MM.1S (cell line): Measurements from ENCODE around the gene TMEM179.

Experiments
- DNase-seq: peaks from one replicate; pipeline ENCODE4 v3.0.0-alpha.2; 2015
- H2AFZ ChIP-seq: fragments of 300-600 bp; sonication (generic); 2 replicates; pipeline ENCODE4 v1.6.0; 2016; ENCODE audit warnings: antibody characterized with exemption, low read length
- H3F3A ChIP-seq: fragments of 300-600 bp; sonication (generic); 2 replicates; pipeline ENCODE4 v1.6.1; 2016; ENCODE audit warnings: mild to moderate bottlenecking, antibody characterized with exemption, low read length, moderate library complexity, mixed read lengths; ENCODE audit not compliant: insufficient read depth
- H3K27ac ChIP-seq: fragments of 300-600 bp; sonication (generic); 2 replicates; pipeline ENCODE4 v1.5.1; 2016; ENCODE audit warnings: mild to moderate bottlenecking, low read length
- H3K27me3 ChIP-seq: fragments of 300-600 bp; sonication (generic); replicated peaks from 2 replicates; pipeline ENCODE4 v1.6.0; 2016; ENCODE audit warnings: low read length; ENCODE audit not compliant: insufficient read depth
- H3K36me3 ChIP-seq: fragments of 300-600 bp; sonication (generic); replicated peaks from 2 replicates; pipeline ENCODE4 v1.6.1; 2016; ENCODE audit warnings: mild to moderate bottlenecking, low read length, mixed read lengths; ENCODE audit not compliant: insufficient read depth
- H3K4me1 ChIP-seq: fragments of 300-600 bp; sonication (generic); 2 replicates; pipeline ENCODE4 v1.6.1; 2016; ENCODE audit warnings: low read length, mixed read lengths
- H3K4me2 ChIP-seq: fragments of 300-600 bp; sonication (generic); 2 replicates; pipeline ENCODE4 v1.6.0; 2016; ENCODE audit warnings: low read depth, low read length
- H3K4me3 ChIP-seq: fragments of 300-600 bp; sonication (generic); 2 replicates; pipeline ENCODE4 v1.5.1; 2016; ENCODE audit warnings: low read length, mixed read lengths
- H3K79me2 ChIP-seq: fragments of 300-600 bp; sonication (generic); 2 replicates; pipeline ENCODE4 v1.6.1; 2016; ENCODE audit warnings: mixed run types, low read length, mixed read lengths
- H3K9ac ChIP-seq: fragments of 300-600 bp; sonication (generic); 2 replicates; pipeline ENCODE4 v1.6.1; 2016; ENCODE audit warnings: low read length, mixed read lengths
- H3K9me2 ChIP-seq: fragments of 300-600 bp; sonication (generic); replicated peaks from 2 replicates; pipeline ENCODE4 v1.6.1; 2016; ENCODE audit warnings: mild to moderate bottlenecking, low read length, mixed read lengths; ENCODE audit not compliant: insufficient read depth
- H3K9me3 ChIP-seq: fragments of 300-600 bp; sonication (generic); replicated peaks from 2 replicates; pipeline ENCODE4 v1.6.1; 2016; ENCODE audit warnings: mild to moderate bottlenecking, low read length, mixed read lengths; ENCODE audit not compliant: insufficient read depth
- H4K20me1 ChIP-seq: fragments of 300-600 bp; sonication (generic); 2 replicates; pipeline ENCODE4 v1.6.1; 2016; ENCODE audit warnings: mild to moderate bottlenecking, low read length, moderate library complexity, mixed read lengths; ENCODE audit not compliant: insufficient read depth
- CTCF ChIP-seq: fragments of 300-600 bp; sonication (generic); IDR thresholded peaks from 2 replicates; pipeline ENCODE4 v1.5.1; 2016; ENCODE audit warnings: antibody characterized with exemption, low read length, mixed read lengths
- EZH2 ChIP-seq: fragments of 300-600 bp; sonication (generic); optimal IDR thresholded peaks from 2 replicates; pipeline ENCODE3; 2017; ENCODE audit warnings: low read depth, mild to moderate bottlenecking, antibody characterized with exemption, low read length, mixed read lengths
- EZH2phosphoT487 ChIP-seq: fragments of 300-600 bp; sonication (generic); IDR thresholded peaks from 2 replicates; pipeline ENCODE4 v1.6.1; 2018; ENCODE audit warnings: antibody characterized with exemption, low read length

TMEM179 gene

GRCh38 chr14:104572024-104572626 lies 32.4 kb downstream of the TMEM179 start:
- no peak for DNase-seq
- Histone ChIP-seq H3F3A (no peaks in the 10 kb centered on the region), H3K27ac (no peak overlapping the region), H3K4me3 (no peak overlapping the region), H2AFZ (no peak overlapping the region), H4K20me1 (no peaks in the 10 kb centered on the region), H3K4me1 (no peaks in the 10 kb centered on the region), H3K79me2 (no peaks in the 10 kb centered on the region), H3K4me2 (no peak overlapping the region), H3K27me3 (peaks cover 26% of the 10 kb centered on the region), H3K9me3 (no peaks in the 10 kb centered on the region), H3K9ac (no peak overlapping the region), H3K9me2 (no peaks in the 10 kb centered on the region), H3K36me3 (no peaks in the 10 kb centered on the region)
- no peak for TF ChIP-seq CTCF
- TF ChIP-seq EZH2 = no peak
- no peak for TF ChIP-seq EZH2phosphoT487

GRCh38 chr14:104571246-104571645 lies 33.3 kb downstream of the TMEM179 start:
- Histone ChIP-seq H3K4me2 (no peak overlapping the region), H3F3A (no peaks in the 10 kb centered on the region), H2AFZ (no peak overlapping the region), H3K4me1 (no peaks in the 10 kb centered on the region), H3K36me3 (no peaks in the 10 kb centered on the region), H3K9ac (no peak overlapping the region), H3K79me2 (no peaks in the 10 kb centered on the region), H3K4me3 (no peak overlapping the region), H3K9me3 (no peaks in the 10 kb centered on the region), H3K27ac (no peak overlapping the region), H3K27me3 (peaks cover 32% of the 10 kb centered on the region), H4K20me1 (no peaks in the 10 kb centered on the region), H3K9me2 (no peaks in the 10 kb centered on the region)
- DNase-seq = no peak
- TF ChIP-seq CTCF (no peak), EZH2 (no peak), EZH2phosphoT487 (no peak)

- H2AFZ ChIP-seq = no peak overlapping the region
- TF ChIP-seq CTCF = no peak
- H3K27me3 ChIP-seq = peaks cover 34% of the 10 kb centered on the region
- no peaks in the 10 kb centered on the region for H3K79me2 ChIP-seq
- no peaks in the 10 kb centered on the region for H3K4me1 ChIP-seq
- H3K9ac ChIP-seq = no peak overlapping the region
- H4K20me1 ChIP-seq = no peaks in the 10 kb centered on the region
- H3K4me3 ChIP-seq = no peak overlapping the region
- no peaks in the 10 kb centered on the region for H3F3A ChIP-seq
- H3K4me2 ChIP-seq = no peak overlapping the region
- H3K9me2 ChIP-seq = no peaks in the 10 kb centered on the region
- no peak overlapping the region for H3K27ac ChIP-seq
- no peaks in the 10 kb centered on the region for H3K36me3 ChIP-seq
- DNase-seq = no peak
- no peaks in the 10 kb centered on the region for H3K9me3 ChIP-seq
These were observed 35.1 kb downstream of the TMEM179 start for GRCh38 chr14:104569435-104569834.
